ENCODE data around the gene P2RX4.

Gene P2RX4

GRCh38 chr12:121214855-121215745, 5.2 kb downstream of the P2RX4 start:
- no peak for TF ChIP-seq CTCF (conservative IDR thresholded peaks at IDR 0.05; ENCODE audit: low read depth, low read length)
- peak; percentile 56 for DNase-seq (ENCODE audit: low read depth)
- H3K4me3 ChIP-seq (ENCODE audit: low read length): no peak overlapping the region

GRCh38 chr12:121216102-121216501, 6.2 kb downstream of the P2RX4 start:
- TF ChIP-seq CTCF (conservative IDR thresholded peaks at IDR 0.05; ENCODE audit: low read depth, low read length): no peak
- no peak for DNase-seq (ENCODE audit: low read depth)
- no peak overlapping the region for H3K4me3 ChIP-seq (ENCODE audit: low read length)

- no peak overlapping the region for H3K4me3 ChIP-seq (ENCODE audit: low read length)
- DNase-seq (ENCODE audit: low read depth): no peak
- no peak for TF ChIP-seq CTCF (conservative IDR thresholded peaks at IDR 0.05; ENCODE audit: low read depth, low read length)
These were observed 7.1 kb downstream of the P2RX4 start for GRCh38 chr12:121217063-121217462.

- no peak for TF ChIP-seq CTCF (conservative IDR thresholded peaks at IDR 0.05; ENCODE audit: low read depth, low read length)
- DNase-seq (ENCODE audit: low read depth): no peak
- no peak overlapping the region for H3K4me3 ChIP-seq (ENCODE audit: low read length)
These were observed 7.8 kb downstream of the P2RX4 start for GRCh38 chr12:121217761-121218160.

GRCh38 chr12:121218588-121219352, 8.8 kb downstream of the P2RX4 start:
- DNase-seq (ENCODE audit: low read depth): no peak
- no peak for TF ChIP-seq CTCF (conservative IDR thresholded peaks at IDR 0.05; ENCODE audit: low read depth, low read length)
- H3K4me3 ChIP-seq (ENCODE audit: low read length): no peak overlapping the region

GRCh38 chr12:121219353-121219986, 9.5 kb downstream of the P2RX4 start:
- H3K4me3 ChIP-seq (ENCODE audit: low read length): no peak overlapping the region
- TF ChIP-seq CTCF (conservative IDR thresholded peaks at IDR 0.05; ENCODE audit: low read depth, low read length): no peak
- DNase-seq (ENCODE audit: low read depth): no peak

Measured in retinal pigment epithelial cell (primary cell).